Gastroesophageal sphincter (tissue), 3 donors: ENCODE data around the gene KAT8.

Experiments
- CTCF ChIP-seq, 4 experiments: fragments of 200-600 bp in 2 of 4; fragments of 450-650 bp in 2 of 4; sonication (generic) in 1 of 4; IDR thresholded peaks; one replicate each; pipeline ENCODE4 v1.5.1; 2017 to 2019; ENCODE audit warnings: antibody characterized with exemption in 4 of 4, mild to moderate bottlenecking in 2 of 4, moderate library complexity in 2 of 4
- POLR2A ChIP-seq, 2 donors: fragments of 450-650 bp; IDR thresholded peaks; one replicate each; pipeline ENCODE4 v1.6.1; 2017; ENCODE audit warnings: antibody characterized with exemption in 2 of 2, mild to moderate bottlenecking in 2 of 2, moderate library complexity in 1 of 2

- TF ChIP-seq CTCF (IDR thresholded peaks at IDR 0.05) (no peak), POLR2A (IDR thresholded peaks at IDR 0.05) (peak in 1 of 2 donors; percentile 2)
These were observed 1.0 kb downstream of the KAT8 start for GRCh38 chr16:31118223-31119155.
